ENCODE results near the gene CACNG4.

DNA sequence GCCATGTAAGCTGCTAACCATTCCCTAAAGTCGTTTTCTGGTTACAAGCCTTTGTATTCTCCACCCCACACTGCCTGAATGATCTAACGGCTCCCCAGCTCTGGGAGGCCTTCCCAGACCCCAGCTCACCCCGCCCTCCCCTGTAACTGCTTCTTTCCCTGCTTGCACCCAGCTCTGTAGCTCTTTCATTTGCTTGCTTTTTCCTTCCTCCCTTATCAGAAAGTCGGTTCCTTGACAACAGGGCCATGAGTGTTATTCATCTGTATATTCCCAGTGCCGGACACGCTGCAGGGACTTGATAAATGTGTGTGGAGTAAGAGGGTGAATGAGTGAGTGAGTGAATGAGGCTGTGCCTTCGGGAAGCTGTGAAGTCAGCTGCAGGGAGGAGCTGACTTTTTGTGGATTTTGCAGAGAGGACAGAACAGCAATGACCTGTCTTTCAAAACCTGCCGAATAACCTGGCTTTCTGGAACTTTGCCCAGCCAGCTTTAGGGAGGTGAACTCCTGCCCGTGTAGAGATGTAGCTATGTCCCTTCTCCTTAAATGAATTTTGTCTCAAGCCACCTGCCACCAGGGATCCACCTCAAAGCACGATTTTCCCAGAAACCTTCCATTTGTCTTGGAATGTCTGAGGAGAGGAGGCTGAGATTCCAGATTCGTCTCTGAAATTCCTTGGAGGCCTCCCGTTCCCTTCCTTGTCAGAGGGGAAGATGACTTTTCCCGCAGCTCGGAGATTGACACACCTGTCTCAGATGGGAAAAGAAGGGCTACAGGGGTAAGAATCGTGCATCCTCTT lies 20.0 kb upstream of the CACNG4 start:
- TF ChIP-seq, protein P1, sequence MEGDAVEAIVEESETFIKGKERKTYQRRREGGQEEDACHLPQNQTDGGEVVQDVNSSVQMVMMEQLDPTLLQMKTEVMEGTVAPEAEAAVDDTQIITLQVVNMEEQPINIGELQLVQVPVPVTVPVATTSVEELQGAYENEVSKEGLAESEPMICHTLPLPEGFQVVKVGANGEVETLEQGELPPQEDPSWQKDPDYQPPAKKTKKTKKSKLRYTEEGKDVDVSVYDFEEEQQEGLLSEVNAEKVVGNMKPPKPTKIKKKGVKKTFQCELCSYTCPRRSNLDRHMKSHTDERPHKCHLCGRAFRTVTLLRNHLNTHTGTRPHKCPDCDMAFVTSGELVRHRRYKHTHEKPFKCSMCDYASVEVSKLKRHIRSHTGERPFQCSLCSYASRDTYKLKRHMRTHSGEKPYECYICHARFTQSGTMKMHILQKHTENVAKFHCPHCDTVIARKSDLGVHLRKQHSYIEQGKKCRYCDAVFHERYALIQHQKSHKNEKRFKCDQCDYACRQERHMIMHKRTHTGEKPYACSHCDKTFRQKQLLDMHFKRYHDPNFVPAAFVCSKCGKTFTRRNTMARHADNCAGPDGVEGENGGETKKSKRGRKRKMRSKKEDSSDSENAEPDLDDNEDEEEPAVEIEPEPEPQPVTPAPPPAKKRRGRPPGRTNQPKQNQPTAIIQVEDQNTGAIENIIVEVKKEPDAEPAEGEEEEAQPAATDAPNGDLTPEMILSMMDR (IDR thresholded peaks at IDR 0.05) = no peak
- no peak for TF ChIP-seq POLR2AphosphoS5 (IDR thresholded peaks at IDR 0.05; ENCODE audit: low read depth, low read length)
- TF ChIP-seq REST (IDR thresholded peaks at IDR 0.05; ENCODE audit: insufficient read depth in 1 of 2, low read depth in 2 of 2, low read length in 1 of 2) = no peak

All from Panc1 (cell line).